Endothelial cell of hepatic sinusoid (primary cell): ENCODE measurements around the gene CENPC.
"Not testable (repeated sequence)": the region's sequence is repeated elsewhere in the genome, so short reads cannot be mapped to it uniquely, and the experiment has no call there.

Source experiments
- in situ Hi-C: cut with HindIII; loops from 2 replicates; pipeline ENCODE4 v1.10.0; 2017; ENCODE audit warnings: low sequenced_read_pairs

The CENPC gene

DNA sequence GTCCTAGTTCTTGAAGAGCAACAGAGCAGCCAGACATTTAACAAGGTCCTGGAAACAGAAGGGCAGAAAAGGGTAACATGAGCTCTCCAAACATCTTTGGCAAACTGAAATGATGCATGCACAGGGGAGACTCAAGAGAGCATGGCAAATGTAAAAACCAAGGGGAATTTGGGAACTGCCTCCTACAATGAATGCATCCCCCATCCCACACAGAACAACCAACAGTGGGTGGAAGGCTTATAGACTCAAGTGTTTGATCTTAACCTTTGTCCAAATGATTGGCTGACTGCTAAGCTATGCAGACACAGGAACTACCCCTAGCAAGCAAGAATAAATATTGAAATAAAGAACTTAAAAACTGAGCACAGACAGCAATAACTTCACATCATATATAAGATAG lies 74.4 kb downstream of the CENPC start:
- in situ Hi-C loops = no loop called here

DNA sequence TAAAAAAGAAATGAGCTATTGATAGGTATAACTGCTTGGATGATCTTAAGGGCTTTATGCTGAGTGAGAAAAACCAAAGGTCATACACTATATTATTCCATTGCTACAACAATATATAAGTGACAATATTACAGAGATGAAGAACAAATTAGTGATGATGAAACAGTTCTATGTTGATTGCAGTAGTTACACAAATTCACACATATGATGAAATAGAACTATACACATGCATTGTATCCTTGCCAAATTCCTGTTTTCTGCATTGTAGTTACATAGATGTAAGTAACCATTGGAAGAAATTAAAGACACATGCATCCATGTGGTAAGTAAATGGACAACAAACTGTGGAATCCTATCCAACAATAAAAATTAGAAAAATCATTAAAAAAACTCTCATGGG lies 76.5 kb downstream of the CENPC start:
- in situ Hi-C loops = no loop called here

DNA sequence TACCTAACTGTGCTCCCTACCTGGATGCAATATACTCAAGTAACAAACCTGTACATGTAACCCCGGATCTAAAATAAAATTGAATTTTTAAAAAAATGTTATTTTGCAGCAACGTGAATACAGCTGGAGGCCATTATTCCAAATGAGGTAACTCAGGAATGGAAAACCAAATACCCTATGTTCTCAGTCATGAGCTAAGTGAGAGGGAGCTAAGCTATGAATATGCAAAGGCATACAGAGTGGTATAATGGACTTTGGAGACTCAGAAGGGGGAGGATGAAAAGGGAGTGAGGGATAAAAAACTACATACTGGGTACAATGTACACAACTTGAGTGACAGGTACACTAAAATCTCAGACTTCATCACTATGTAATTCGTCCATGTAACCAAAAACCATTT lies 78.6 kb downstream of the CENPC start:
- in situ Hi-C loops = no loop called here

DNA sequence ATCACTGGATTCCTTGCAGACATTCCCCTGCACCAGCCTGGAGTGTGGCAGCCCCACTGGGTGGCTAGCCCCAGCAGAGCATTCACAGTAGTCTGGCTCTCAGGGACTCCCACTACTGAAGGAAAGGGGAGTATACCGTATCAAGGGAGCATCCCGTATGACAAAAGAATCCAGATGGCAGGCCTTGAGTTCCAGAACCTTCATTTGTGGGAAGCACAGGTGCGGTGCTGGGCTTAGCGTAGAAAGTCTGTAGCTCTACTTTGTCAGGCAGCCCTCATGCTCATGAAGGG lies 79.6 kb downstream of the CENPC start:
- in situ Hi-C loops = no loop called here

DNA sequence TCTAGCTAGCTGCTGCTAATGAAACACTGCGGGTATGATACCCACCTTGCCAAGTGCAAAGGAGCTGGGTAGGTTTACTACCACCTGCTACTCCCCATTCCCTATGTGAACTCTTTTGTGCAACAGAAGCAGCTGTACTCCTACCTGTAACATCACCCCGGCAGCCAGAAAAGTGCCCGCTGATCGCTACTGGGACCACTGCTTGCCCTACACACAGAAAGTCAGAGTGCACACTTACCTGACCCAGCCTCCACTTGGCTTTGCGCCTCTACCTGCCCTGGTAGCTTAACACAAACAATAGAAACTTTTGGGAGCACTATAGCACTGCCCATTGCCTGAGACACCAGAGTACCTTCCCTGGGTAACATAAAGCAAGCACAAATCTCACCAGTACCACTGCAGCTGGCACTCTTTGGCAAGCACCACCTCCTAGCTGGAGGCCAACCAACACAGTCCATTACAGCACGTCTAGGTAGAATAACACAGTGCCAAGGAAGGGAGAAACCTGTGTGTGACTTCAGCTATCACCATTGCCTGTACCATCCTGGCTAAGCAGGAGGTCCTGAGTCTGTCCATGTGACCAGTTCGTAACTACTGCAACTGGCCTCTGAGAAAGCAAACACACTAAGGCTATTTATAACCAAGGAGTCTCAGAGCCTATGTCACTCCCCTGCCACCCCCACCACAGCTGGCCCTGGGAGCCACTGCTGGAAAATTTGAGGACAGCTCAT lies 80.1 kb downstream of the CENPC start:
- in situ Hi-C loops = no loop called here

DNA sequence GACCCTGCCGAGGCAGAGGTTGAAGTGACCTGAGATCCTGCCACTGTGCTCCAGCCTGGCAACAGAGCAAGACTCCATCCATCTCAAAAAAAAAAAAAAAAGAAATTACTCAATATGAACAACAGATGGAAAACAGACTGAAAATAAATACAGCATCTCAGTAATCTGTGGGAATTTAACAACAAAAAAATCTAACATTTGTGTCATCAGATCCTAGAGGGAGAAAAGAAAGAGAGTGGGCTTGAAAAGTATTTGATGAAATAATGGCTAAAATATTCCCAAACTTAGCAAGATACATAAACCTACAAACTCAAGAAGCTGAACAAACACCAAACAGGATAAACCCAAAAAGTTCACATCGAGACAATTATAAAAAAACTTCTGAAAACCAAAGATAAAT lies 84.7 kb downstream of the CENPC start:
- in situ Hi-C loops = no loop called here

DNA sequence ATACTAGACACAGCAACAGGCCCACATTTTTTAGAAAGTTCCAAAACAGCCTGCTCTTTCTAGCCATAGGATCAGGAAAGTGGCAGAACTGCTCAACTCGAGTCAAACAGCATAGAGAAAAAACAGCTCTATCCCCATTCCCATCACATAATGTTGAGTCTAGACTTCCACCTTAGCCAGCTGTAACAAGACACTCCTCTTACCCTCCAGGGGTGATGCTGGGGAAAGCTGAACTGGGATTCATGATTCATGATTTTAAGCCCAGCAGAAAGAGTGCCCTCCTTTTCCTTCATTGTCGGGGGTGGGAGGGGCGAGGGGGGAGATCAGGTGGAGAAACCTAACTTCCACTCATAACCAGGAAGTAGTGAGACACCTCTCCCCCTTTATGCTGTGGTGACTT lies 86.1 kb downstream of the CENPC start:
- in situ Hi-C loops = no loop called here

DNA sequence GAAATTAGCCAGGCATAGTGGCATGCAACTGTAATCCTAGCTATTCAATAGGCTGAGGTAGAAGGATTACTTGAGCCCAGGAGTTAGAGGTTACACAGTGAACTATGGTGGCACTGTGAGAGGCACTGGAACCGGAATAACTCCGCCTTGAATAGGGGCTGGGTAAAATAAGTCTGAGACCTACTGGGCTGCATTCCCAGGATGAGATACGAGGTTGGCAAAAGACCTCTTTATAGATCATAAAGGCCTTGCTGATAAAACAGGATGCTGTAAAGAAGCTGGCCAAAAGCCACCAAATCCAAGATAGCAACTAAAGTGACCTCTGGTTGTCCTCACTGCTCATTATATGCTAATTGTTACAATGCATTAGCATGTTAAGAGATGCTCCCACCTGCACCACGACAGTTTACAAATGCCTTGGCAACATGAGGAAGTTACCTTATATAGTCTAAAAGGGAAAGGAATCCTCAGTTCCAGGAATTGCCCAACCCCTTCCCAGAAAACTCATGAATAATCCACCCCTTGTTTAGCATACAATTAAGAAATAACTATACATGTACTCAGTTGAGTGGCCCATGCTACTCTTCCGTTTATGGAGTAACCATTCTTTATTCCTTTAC lies 88.6 kb downstream of the CENPC start:
- in situ Hi-C loops = no loop called here

DNA sequence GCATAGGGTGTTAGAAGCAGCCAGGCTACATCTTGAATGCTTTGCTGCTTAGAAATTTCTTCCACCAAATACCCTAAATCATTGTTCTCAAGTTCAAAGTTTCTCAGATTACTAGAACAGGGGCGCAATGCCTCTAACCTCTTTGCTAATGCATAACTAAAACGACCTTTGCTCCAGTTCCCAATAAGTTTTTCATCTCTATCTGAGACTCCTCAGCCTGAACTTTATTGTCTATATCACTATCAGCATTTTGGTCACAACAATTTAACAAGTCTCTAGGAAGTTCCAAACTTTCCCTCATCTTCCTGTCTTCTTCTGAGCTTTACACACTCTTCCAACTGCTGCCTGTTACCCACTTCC lies 92.5 kb downstream of the CENPC start:
- in situ Hi-C loops = not testable (repeated sequence)

DNA sequence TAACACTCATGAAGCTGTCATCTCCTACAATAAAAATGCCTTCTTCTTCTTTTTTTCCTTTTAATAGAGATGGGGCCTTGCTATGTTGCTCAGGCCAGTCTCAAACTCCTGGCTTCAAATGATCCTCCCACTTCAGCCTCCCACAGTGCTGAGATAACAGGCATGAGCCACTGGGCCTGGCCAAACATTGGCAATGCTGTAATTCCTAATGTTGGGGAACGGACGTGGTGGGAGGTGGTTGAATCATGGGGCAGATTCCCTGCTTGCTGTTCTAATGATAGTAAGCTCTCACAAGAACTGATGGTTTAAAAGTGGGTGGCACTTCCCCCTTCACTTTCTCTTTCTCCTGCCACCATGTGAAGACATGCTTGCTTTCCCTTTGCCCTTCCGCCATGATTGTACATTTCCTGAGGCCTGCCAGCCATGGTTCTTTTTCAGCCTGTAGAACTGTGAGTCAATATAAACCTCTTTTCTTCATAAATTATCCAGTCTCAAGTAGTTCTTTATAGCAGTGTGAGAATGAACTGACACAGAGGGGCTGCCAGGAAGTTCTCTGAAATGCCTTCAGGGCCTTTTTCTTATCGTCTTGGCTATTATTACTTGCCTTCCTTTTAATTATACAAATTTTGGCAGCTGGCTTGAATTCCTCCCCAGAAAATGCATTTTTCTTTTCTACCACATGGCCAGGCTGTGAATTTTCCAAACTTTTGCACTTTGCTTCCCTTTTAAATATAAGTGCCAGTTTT lies 93.0 kb downstream of the CENPC start:
- in situ Hi-C loops = no loop called here

DNA sequence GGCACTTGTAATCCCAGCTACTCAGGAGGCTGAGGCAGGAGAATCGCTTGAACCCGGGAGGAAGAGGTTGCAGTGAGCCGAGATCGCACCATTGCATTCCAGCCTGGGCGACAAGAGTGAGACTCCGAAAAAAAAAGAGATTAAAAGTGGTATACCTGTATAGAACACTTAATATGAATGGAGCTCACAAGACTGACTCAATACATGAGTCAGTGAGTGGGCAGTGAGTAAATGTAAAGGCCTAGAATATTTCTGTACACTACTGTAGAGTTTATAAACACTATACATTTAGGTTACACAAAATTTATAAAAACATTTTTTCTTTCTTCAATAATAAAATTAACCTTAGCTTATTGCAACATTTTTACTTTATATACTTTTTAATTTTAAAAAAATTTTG lies 93.8 kb downstream of the CENPC start:
- in situ Hi-C loops = no loop called here

DNA sequence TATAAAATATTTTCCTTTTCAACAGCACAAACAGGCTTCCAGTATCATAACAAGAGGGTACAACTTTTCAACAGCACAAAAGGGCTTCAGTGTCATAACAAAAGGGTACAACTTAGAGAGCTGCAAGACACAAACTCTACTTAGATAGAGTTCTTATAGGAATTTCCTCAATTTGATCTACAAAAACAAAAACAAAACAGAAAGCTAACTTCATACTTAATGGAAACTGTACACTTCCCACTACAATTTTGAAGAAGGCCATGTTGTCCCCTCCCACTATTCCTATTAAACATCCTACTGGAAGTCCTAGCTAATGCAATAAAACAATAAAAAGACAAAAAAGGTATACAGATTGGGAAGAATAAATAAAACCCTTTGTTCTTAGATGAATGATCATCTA lies 96.7 kb downstream of the CENPC start:
- in situ Hi-C loops = no loop called here

DNA sequence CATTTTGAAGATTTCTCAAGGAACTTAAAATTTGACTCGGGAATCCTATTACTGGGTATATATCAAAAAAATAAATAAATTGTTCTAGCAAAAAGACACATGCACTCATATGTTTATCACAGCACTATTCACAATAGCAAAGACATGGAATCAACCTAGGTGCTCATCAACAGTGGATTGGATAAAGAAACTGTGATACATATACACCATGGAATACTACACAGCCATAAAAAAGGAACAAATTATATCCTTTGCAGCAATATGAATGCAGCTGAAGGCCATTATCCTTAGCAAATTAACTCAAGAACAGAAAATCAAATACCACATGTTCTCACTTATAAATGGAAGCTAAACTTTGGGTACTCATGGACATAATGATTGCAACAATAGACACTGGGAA lies 97.4 kb downstream of the CENPC start:
- in situ Hi-C loops = no loop called here

DNA sequence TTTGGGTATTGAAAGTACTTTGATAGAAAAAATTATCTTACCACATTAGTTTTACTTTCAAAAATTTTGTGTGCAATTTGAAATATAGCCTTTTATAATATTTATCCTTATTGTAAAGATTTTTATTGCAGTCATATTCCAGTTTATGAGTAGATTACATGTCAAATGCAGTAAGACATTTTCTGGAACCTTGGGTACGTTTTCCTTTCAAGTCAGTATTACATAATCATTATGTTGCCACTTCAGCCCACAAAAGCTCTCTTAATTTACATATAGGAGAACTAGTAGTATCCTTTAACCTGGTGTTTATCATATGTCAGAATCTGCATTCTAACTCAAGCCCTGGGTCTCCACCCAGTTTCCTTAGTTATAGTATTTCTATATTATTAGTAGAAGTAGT lies 98.5 kb downstream of the CENPC start:
- in situ Hi-C loops = no loop called here

DNA sequence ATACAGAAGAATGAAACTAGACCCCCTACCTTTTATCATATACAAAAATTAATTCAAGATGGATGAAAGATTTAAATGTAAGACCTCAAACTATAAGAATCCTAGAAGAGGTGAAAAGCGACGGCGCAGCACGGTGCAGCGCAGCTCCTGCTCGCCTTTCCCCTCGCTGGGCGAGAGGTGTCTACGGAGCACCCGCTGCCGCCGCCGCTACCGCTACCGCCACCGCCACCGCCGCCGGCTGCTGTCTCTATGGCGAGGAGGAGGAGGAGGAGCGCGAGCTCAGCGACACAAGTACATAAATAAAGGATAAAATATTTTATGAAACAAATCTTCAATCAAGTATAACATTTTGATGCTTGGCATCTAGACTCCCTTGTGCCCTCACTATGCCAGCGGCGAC lies 99.4 kb downstream of the CENPC start:
- in situ Hi-C loops = not testable (repeated sequence)

DNA sequence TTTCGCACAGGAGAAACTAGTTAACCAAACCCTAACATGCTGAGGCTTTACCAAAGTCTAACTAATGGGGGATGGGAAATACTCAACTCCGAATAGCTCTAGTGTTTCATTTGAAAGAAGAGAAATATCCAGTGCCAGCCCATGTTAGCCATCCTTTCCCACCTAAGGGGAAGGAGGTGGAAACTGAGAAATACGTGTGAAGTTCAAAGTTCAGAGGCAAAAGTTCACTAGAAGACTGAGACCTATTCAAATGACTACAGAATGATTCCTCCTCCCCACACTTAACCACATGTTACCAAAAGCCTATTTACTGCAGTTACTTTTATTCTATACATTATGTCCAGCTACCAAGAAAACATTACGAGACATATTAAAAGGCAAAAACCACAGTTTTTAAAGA lies 106.3 kb downstream of the CENPC start:
- in situ Hi-C loops = no loop called here

DNA sequence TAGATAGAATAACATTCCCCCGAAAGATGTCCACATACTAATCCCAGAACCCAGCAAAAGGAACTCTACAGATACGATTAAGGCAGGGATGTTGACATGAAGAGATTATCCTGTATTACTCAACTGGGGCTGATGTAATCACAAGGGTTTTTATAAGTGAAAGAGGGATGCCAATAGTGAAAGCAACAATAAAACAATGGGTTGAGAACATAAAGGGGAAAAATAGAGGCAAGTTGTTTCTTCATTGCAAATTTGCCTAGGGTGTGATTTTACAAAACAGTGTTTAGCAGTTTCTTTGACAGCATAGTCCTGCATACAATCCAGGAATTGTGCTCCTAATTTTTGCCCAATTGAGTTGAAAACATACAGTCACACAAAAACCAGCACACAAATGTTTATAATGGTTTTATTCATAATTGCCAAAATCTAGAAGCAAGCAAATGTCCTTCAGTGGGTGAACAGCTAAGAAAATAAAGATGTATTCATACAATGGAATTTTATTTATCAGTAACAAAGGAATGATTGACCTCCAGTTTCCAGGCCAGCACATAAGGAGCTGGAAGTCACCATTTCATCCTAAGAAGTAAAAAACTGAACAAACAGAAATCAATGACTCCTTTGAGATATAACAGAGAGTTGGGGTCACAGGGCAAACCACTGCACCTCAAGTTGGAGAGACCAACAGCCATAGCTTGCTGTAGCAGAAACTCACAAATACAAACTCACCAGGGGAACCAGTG lies 107.2 kb downstream of the CENPC start:
- in situ Hi-C loops = no loop called here

DNA sequence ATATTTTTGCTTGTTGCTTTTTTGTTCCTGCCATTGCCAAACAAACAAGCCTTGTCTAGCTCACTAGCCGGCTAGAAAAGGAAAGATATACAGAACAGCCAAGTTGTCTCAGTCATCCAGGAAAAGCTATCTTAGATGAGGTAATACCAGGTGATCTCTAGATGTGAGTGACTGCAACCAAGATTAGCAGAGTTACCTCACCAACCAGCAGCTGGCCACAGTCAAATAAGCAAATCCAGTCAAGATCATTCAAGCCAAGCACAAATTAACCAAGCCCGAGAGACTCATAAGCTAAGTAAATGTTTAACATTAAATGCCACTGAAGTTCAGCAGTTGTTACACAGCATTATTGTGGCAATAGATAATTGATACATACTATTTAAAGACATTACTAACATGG lies 108.6 kb downstream of the CENPC start:
- in situ Hi-C loops = no loop called here

DNA sequence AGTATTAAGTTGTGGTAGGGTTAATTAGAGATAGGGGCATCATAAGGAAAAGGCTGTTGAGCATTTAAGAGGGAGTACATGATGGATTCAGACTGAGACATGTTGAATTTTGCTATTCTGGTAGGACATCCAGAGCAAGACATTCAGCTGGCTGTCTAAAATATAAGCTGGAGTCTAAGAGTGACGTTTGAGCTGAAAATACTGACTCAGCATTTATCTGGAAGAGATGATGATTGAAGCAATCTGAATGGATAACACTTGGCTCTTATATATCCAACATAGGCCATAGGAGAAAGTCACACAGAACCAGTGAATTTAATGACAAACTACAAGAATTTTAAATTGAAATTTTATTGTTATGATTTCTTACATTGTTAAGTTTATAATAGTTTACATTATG lies 114.3 kb downstream of the CENPC start:
- in situ Hi-C loops = no loop called here

DNA sequence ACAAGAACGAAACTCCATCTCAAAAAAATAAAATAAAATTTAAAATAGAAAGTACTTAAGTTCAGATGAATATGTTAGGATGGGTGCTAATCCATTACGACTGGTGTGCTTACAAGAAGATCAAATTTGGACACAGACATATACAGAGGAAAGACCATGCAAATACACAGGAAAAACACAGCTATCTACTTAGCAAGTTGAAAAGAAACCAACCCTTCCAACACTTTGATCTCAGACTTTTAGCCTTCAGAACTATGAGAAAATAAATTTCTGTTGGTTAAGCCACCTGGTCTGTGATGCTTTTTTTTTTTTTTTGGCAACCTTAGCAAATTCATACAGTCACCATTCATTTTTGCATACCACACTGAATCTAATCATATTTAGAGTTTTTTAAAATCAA lies 116.5 kb downstream of the CENPC start:
- in situ Hi-C loops = no loop called here
